HG03039 (cell line): ENCODE data around the gene LILRA6.
"Not testable (repeated sequence)": the region's sequence is repeated elsewhere in the genome, so short reads cannot be mapped to it uniquely, and the experiment has no call there.

Source experiments
- ATAC-seq: cut with Tn5 transposase; IDR thresholded peaks from one replicate; pipeline ENCODE4 v1.9.1; 2021; ENCODE audit warnings: mild to moderate bottlenecking, moderate library complexity; ENCODE audit not compliant: unreplicated experiment

LILRA6 gene

GRCh38 chr19:54242646-54243045, at the start of gene LILRA6:
Gene LILRA6, minus strand, starts transcription at chr19:54242790.
- not testable (repeated sequence) for ATAC-seq

GRCh38 chr19:54289160-54289559, 46.6 kb upstream of the LILRA6 start:
- not testable (repeated sequence) for ATAC-seq

- no peak for ATAC-seq
Observed at GRCh38 chr19:54287456-54287855, 44.9 kb upstream of the LILRA6 start.

GRCh38 chr19:54286283-54286682, 43.7 kb upstream of the LILRA6 start:
- not testable (repeated sequence) for ATAC-seq

GRCh38 chr19:54285427-54286056, 43.0 kb upstream of the LILRA6 start:
- ATAC-seq: not testable (repeated sequence)

- no peak for ATAC-seq
Observed at GRCh38 chr19:54282686-54283470, 40.3 kb upstream of the LILRA6 start.

- ATAC-seq: not testable (repeated sequence)
Observed at GRCh38 chr19:54281729-54282075, 39.1 kb upstream of the LILRA6 start.

GRCh38 chr19:54281007-54281728, 38.6 kb upstream of the LILRA6 start, which contains the start of gene LILRB2:
Gene LILRB2, minus strand, starts transcription at chr19:54281110. Its CDS starts 614 bp downstream, at chr19:54280496.
- no peak for ATAC-seq

GRCh38 chr19:54280441-54280840, 37.9 kb upstream of the LILRA6 start:
- not testable (repeated sequence) for ATAC-seq

GRCh38 chr19:54280025-54280424, 37.4 kb upstream of the LILRA6 start:
- not testable (repeated sequence) for ATAC-seq

- no peak for ATAC-seq
Observed at GRCh38 chr19:54279406-54279962, 36.9 kb upstream of the LILRA6 start.

GRCh38 chr19:54278571-54279195, 36.1 kb upstream of the LILRA6 start:
- ATAC-seq: not testable (repeated sequence)

- not testable (repeated sequence) for ATAC-seq
Observed at GRCh38 chr19:54278056-54278455, 35.5 kb upstream of the LILRA6 start.

- ATAC-seq: not testable (repeated sequence)
Observed at GRCh38 chr19:54277111-54277615, 34.6 kb upstream of the LILRA6 start.

- no peak for ATAC-seq
Observed at GRCh38 chr19:54275951-54276350, 33.4 kb upstream of the LILRA6 start.

GRCh38 chr19:54274516-54274915, 31.9 kb upstream of the LILRA6 start:
- ATAC-seq: not testable (repeated sequence)

- no peak for ATAC-seq
Observed at GRCh38 chr19:54273821-54274220, 31.2 kb upstream of the LILRA6 start.

- ATAC-seq: not testable (repeated sequence)
Observed at GRCh38 chr19:54272181-54272580, 29.6 kb upstream of the LILRA6 start.

GRCh38 chr19:54271587-54271986, 29.0 kb upstream of the LILRA6 start:
- not testable (repeated sequence) for ATAC-seq

- no peak for ATAC-seq
Observed at GRCh38 chr19:54271106-54271505, 28.5 kb upstream of the LILRA6 start.
